Chondrocyte (in vitro differentiated cells): ENCODE data around the gene SERBP1. TPM values are rescaled to one million over a fixed set of nuclear protein-coding genes. Genes with fewer than 3 reads are reported as not detected.

Experiments
- DNase-seq: peaks from one replicate; pipeline ENCODE4 v3.0.0; 2021; ENCODE audit warnings: mixed read lengths, low spot score
- H3K27ac Mint-ChIP-seq: one replicate; pipeline ENCODE4 v1.8.0; 2021; ENCODE audit warnings: mild to moderate bottlenecking, moderate library complexity, mixed read lengths; ENCODE audit not compliant: unreplicated experiment
- H3K27me3 Mint-ChIP-seq: 2 replicates; pipeline ENCODE4 v1.8.0; 2021; ENCODE audit warnings: low read depth, mixed read lengths
- H3K36me3 Mint-ChIP-seq: 2 replicates; pipeline ENCODE4 v1.8.0; 2021; ENCODE audit warnings: low read depth, mixed read lengths
- H3K4me1 Mint-ChIP-seq: 2 replicates; pipeline ENCODE4 v1.8.0; 2021; ENCODE audit warnings: low read depth, mild to moderate bottlenecking, mixed read lengths
- H3K4me3 Mint-ChIP-seq: one replicate; pipeline ENCODE4 v1.8.0; 2021; ENCODE audit warnings: mild to moderate bottlenecking, moderate library complexity, mixed read lengths; ENCODE audit not compliant: unreplicated experiment
- H3K9me3 Mint-ChIP-seq: 2 replicates; pipeline ENCODE4 v1.8.0; 2021; ENCODE audit warnings: low read depth, mixed read lengths
- CTCF ChIP-seq: fragments of 200-600 bp; sonication (generic); IDR thresholded peaks from 2 replicates; pipeline ENCODE4 v1.5.0; 2021; ENCODE audit warnings: antibody characterized with exemption, mild to moderate bottlenecking, moderate library complexity
- total RNA-seq: library from RNA; stranded (reverse); gene quantifications from 3 replicates; pipeline ENCODE4 v1.2.1, GENCODE V29; 2021

The SERBP1 gene
- total RNA-seq, 1 donor from 2014 or later: 145 TPM

- DNase-seq: no peak
- no peak for TF ChIP-seq CTCF
- H3K9me3 Mint-ChIP-seq: peaks cover 14% of the 10 kb centered on the region
- H3K4me3 Mint-ChIP-seq: no peak overlapping the region
- H3K4me1 Mint-ChIP-seq: peaks cover 8% of the 10 kb centered on the region
- H3K36me3 Mint-ChIP-seq: peaks cover 11% of the 10 kb centered on the region
- no peak overlapping the region for H3K27ac Mint-ChIP-seq
- no peaks in the 10 kb centered on the region for H3K27me3 Mint-ChIP-seq
Observed at GRCh38 chr1:67381154-67381553, 49.0 kb downstream of the SERBP1 start.

GRCh38 chr1:67377253-67377652 is 52.9 kb downstream of the SERBP1 start:
- TF ChIP-seq CTCF: no peak
- Mint-ChIP-seq H3K9me3 (no peaks in the 10 kb centered on the region), H3K4me1 (no peaks in the 10 kb centered on the region), H3K27ac (no peak overlapping the region), H3K27me3 (no peaks in the 10 kb centered on the region), H3K4me3 (no peak overlapping the region), H3K36me3 (peaks cover 3% of the 10 kb centered on the region)
- DNase-seq: no peak

GRCh38 chr1:67376381-67376780 is 53.8 kb downstream of the SERBP1 start:
- no peaks in the 10 kb centered on the region for H3K27me3 Mint-ChIP-seq
- no peak overlapping the region for H3K4me3 Mint-ChIP-seq
- peaks cover 1% of the 10 kb centered on the region for H3K36me3 Mint-ChIP-seq
- H3K9me3 Mint-ChIP-seq: no peaks in the 10 kb centered on the region
- no peak for DNase-seq
- TF ChIP-seq CTCF: no peak
- no peak overlapping the region for H3K27ac Mint-ChIP-seq
- H3K4me1 Mint-ChIP-seq: no peaks in the 10 kb centered on the region

DNA sequence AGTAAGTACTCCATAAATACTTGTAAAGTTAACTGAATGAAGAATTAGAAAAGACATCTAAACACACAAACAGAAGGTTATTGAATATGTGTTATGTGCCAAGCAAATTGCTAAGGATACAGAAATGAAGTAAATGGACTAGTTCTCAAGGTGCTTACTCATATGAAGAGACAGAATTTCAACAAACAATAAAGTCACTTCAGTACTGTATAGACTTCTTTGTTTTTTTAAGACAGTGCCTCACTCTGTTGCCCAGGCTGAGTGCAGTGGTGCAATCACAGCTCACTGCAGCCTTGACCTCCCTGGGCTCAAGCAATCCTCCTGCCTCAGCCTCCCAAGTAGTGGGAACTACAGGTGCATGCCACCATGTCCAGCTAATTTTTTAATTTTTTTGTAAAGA is 57.3 kb downstream of the SERBP1 start:
- Mint-ChIP-seq H3K27me3 (no peaks in the 10 kb centered on the region), H3K4me1 (peaks cover 2% of the 10 kb centered on the region), H3K4me3 (no peak overlapping the region), H3K27ac (no peak overlapping the region), H3K36me3 (no peaks in the 10 kb centered on the region), H3K9me3 (no peaks in the 10 kb centered on the region)
- DNase-seq: no peak
- no peak for TF ChIP-seq CTCF

DNA sequence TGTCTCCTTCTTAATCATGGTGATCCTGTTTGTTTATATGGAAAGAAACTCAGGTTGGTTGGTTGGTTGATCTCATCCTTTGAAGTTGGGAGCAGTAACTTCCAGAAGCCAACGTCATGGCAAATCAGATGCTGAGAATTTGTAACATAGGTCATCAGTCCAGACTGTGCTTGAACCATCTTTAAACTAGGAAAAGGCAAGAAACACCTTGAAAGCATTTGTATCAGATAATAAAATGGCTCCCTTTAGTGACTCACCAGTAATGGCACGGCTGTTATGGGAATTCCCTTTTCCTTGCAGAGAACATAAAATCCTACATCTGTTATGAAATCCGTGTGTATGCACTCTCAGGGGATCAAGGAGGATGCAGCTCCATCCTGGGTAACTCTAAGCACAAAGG is 58.1 kb downstream of the SERBP1 start:
- Mint-ChIP-seq H3K4me3 (no peak overlapping the region), H3K27me3 (no peaks in the 10 kb centered on the region), H3K27ac (no peak overlapping the region), H3K4me1 (peaks cover 7% of the 10 kb centered on the region), H3K36me3 (no peaks in the 10 kb centered on the region), H3K9me3 (no peaks in the 10 kb centered on the region)
- TF ChIP-seq CTCF: no peak
- no peak for DNase-seq
